ENCODE measurements around the gene DNAI4. TPM values are rescaled to one million over a fixed set of nuclear protein-coding genes. Genes with fewer than 3 reads are reported as not detected.

DNAI4 gene
- total RNA-seq, 2 donors from 2014 or later, result 1.9 to 5.9 TPM

DNA sequence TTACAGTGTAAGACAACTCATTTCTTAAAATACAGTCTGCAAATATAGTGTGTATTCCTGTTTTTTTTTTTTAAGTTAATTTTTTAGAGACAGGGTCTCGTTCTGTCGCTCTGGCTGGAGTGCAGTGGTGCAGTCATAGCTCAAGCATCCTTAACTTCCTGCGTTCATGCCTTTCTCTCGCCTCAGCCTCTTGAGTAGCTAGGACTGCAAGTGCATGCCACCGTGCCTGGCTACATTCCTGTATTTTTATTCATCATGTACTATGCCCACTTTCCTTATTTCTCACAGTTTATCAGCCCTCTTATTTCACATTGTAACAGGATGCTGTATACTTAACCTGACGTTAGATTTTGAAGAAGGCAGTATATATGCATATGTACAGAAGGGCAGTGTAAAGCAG, 26.9 kb upstream of the DNAI4 start:
- TF ChIP-seq, protein P1, sequence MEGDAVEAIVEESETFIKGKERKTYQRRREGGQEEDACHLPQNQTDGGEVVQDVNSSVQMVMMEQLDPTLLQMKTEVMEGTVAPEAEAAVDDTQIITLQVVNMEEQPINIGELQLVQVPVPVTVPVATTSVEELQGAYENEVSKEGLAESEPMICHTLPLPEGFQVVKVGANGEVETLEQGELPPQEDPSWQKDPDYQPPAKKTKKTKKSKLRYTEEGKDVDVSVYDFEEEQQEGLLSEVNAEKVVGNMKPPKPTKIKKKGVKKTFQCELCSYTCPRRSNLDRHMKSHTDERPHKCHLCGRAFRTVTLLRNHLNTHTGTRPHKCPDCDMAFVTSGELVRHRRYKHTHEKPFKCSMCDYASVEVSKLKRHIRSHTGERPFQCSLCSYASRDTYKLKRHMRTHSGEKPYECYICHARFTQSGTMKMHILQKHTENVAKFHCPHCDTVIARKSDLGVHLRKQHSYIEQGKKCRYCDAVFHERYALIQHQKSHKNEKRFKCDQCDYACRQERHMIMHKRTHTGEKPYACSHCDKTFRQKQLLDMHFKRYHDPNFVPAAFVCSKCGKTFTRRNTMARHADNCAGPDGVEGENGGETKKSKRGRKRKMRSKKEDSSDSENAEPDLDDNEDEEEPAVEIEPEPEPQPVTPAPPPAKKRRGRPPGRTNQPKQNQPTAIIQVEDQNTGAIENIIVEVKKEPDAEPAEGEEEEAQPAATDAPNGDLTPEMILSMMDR (IDR thresholded peaks at IDR 0.05), result no peak
- Histone ChIP-seq H3K27ac (no peak overlapping the region), H3K4me1 (ENCODE audit: control insufficient read depth in 1 of 2, low read depth in 2 of 2) (peaks cover 4 to 14% of the 10 kb centered on the region in 2 donors), H3K27me3 (replicated peaks; ENCODE audit: insufficient read depth) (no peaks in the 10 kb centered on the region), H3K4me3 (no peak overlapping the region), H3K9me3 (no peaks in the 10 kb centered on the region), H3K36me3 (peaks cover 21% of the 10 kb centered on the region)
- ATAC-seq (ENCODE audit: insufficient number of reproducible peaks, low FRiP score, low read depth) (no peak), DNase-seq (ENCODE audit: low spot score) (no peak)

DNA sequence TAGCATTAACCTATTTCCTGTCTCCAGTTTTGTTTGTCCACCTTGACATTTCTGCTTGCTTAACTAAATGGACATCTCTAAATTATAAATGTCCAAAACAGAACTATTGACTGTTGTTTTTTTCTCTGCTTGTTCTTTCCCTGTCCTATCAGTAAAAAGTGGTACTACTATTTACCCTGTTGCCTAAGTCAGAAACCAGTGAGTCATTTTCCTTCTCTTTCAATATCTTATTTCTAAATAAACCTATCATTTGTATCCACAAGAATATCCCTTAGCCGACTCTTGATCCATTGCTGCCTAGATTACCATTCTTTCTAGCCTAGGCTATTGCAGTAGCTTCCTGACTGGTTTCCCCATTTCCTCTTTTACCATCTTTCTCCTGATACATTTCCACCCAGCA, 22.6 kb upstream of the DNAI4 start:
- DNase-seq (ENCODE audit: low spot score) (no peak), ATAC-seq (ENCODE audit: insufficient number of reproducible peaks, low FRiP score, low read depth) (no peak)
- Histone ChIP-seq H3K4me3 (no peak overlapping the region), H3K9me3 (no peaks in the 10 kb centered on the region), H3K4me1 (ENCODE audit: control insufficient read depth in 1 of 2, low read depth in 2 of 2) (peaks cover 16 to 23% of the 10 kb centered on the region in 2 donors), H3K36me3 (peaks cover 22% of the 10 kb centered on the region), H3K27me3 (replicated peaks; ENCODE audit: insufficient read depth) (no peaks in the 10 kb centered on the region), H3K27ac (no peak overlapping the region)
- TF ChIP-seq, protein P1 (IDR thresholded peaks at IDR 0.05), result no peak

DNA sequence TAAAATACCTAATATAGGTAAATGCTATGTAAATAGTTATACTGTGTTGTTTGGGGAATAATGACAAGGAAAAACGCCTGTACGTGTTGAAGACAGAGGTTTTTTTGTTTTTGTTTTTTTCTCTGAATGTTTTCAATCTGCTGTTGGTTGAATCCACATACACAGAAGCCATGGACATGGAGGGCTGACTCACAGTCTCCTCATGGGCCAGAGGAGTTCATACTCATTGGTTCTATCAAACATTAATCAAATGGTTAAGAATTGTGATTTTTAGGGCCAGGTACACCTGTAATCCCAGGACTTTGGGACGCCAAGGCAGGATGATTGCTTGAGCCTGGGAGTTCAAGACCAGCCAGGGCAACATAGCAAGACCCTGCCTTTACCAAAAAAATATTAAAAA, 20.7 kb upstream of the DNAI4 start:
- DNase-seq (ENCODE audit: low spot score), result no peak
- Histone ChIP-seq H3K4me3 (no peak overlapping the region), H3K27me3 (replicated peaks; ENCODE audit: insufficient read depth) (no peaks in the 10 kb centered on the region), H3K9me3 (no peaks in the 10 kb centered on the region), H3K36me3 (peaks cover 15% of the 10 kb centered on the region), H3K4me1 (ENCODE audit: control insufficient read depth in 1 of 2, low read depth in 2 of 2) (peaks cover 15 to 23% of the 10 kb centered on the region in 2 donors), H3K27ac (no peak overlapping the region)
- ATAC-seq (ENCODE audit: insufficient number of reproducible peaks, low FRiP score, low read depth), result no peak
- TF ChIP-seq, protein P1 (IDR thresholded peaks at IDR 0.05), result no peak

DNA sequence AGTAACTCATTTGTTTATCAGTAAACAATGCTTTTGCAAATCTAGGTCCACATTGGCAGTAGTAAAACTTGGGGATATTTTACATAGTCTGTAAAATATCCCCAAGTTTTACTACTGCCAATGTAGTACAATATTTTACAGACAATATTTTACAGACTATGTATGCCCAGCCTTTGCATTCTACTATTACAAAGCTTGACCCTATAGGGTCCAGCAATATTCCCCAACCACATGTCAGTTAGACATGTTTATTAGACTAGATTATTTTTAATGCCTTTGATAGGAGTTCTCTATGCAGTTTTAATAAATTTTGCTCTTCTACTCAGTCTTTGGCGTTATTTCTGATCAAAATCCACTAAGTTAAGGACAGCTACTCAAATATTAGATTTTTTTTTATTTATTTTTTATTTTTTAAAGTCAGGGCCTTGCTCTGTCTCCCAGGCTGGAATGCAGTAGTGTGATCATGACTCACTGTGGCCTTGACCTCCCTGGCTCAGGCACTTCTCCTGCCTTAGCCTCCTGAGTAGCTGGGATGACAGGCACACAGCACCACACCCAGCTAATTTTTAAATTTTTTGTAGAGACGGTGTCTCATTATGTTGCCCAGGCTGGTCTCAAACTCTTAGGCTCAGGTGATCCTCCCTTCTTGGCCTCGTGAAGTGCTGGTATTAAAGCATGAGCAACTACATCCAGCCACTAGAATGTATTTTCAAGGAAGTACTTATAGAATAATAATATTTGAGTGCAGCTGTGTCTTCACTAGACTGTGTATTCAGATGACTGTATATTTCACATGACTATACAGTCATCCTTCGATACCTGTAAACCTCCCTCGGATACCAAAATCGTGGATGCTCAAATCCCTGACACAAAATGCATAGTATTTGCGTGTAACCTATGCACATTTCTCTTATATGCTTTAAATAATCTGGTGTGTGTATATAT, 19.9 kb upstream of the DNAI4 start:
- peaks cover 15% of the 10 kb centered on the region for H3K36me3 ChIP-seq
- DNase-seq (ENCODE audit: low spot score) (no peak), ATAC-seq (ENCODE audit: insufficient number of reproducible peaks, low FRiP score, low read depth) (no peak)
- H3K4me3 ChIP-seq, result no peak overlapping the region
- TF ChIP-seq, protein P1 (IDR thresholded peaks at IDR 0.05), result no peak
- H3K27me3 ChIP-seq (replicated peaks; ENCODE audit: insufficient read depth), result no peaks in the 10 kb centered on the region
- H3K9me3 ChIP-seq, result no peaks in the 10 kb centered on the region
- peak overlapping the region; percentile 57 to 58 for H3K27ac ChIP-seq
- H3K4me1 ChIP-seq (ENCODE audit: control insufficient read depth in 1 of 2, low read depth in 2 of 2), result peaks cover 21 to 29% of the 10 kb centered on the region in 2 donors

DNA sequence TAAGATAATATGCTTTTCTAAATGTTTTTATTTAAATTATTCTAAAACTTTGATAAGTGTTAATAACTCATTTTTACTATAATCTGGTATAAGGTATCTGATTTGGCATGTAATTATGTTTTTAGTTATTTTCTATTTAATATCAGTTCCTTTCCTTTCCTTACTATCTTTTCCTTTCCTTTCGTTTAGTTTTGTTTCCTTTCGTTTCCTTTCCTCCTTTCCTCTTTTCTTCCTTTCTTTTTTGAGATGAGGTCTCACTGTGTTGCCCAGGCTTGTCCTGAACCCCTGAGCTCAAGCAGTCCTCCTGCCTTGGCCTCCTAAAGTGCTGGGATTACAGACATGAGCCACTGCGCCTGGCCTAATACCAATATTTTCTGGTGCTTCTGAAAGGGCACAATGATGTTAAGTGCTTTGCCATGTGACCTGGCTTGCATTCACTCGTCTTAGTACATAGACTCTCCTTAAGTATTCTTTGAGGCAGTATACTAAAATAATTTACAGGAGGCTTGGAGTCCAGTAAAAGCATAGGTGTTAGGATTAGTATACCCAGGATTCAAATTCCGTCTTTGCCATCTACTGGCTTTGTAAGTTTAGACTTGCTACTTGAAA, 18.8 kb upstream of the DNAI4 start:
- peaks cover 15% of the 10 kb centered on the region for H3K36me3 ChIP-seq
- no peaks in the 10 kb centered on the region for H3K9me3 ChIP-seq
- ATAC-seq (ENCODE audit: insufficient number of reproducible peaks, low FRiP score, low read depth) (no peak), DNase-seq (ENCODE audit: low spot score) (no peak)
- no peak overlapping the region for H3K4me3 ChIP-seq
- H3K4me1 ChIP-seq (ENCODE audit: control insufficient read depth in 1 of 2, low read depth in 2 of 2), result peaks cover 32 to 40% of the 10 kb centered on the region in 2 donors
- H3K27me3 ChIP-seq (replicated peaks; ENCODE audit: insufficient read depth), result no peaks in the 10 kb centered on the region
- TF ChIP-seq, protein P1 (IDR thresholded peaks at IDR 0.05), result no peak
- H3K27ac ChIP-seq, result peak overlapping the region in 1 of 2 donors; percentile 58

Measured in thoracic aorta (tissue), 2 donors.